Measurements from ENCODE around the gene RASSF4.

RASSF4 gene

GRCh38 chr10:44946205-44946604 lies 13.4 kb upstream of the RASSF4 start:
- TF ChIP-seq, protein P1, sequence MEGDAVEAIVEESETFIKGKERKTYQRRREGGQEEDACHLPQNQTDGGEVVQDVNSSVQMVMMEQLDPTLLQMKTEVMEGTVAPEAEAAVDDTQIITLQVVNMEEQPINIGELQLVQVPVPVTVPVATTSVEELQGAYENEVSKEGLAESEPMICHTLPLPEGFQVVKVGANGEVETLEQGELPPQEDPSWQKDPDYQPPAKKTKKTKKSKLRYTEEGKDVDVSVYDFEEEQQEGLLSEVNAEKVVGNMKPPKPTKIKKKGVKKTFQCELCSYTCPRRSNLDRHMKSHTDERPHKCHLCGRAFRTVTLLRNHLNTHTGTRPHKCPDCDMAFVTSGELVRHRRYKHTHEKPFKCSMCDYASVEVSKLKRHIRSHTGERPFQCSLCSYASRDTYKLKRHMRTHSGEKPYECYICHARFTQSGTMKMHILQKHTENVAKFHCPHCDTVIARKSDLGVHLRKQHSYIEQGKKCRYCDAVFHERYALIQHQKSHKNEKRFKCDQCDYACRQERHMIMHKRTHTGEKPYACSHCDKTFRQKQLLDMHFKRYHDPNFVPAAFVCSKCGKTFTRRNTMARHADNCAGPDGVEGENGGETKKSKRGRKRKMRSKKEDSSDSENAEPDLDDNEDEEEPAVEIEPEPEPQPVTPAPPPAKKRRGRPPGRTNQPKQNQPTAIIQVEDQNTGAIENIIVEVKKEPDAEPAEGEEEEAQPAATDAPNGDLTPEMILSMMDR (IDR thresholded peaks at IDR 0.05), result no peak

GRCh38 chr10:44947371-44948152 lies 12.0 kb upstream of the RASSF4 start:
- TF ChIP-seq, protein P1 (IDR thresholded peaks at IDR 0.05), result no peak

DNA sequence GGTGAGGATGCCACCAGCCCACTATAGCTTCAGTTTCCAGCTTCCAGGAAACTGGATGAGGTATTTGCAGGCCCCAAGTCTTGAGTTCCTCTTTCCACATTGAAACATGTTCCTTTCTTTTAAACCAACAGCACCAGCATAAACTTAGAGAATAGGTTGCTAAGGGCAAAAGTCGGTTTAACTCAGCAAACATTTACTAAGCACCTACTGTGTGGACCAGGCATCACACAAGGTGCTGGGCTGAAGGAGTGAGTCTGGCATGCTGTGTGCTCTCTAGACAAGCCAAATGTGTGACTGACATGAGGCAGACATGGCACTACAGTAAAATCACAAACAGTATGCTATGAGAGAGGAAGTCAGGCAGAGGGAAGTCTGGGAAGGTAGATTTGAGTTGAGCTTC lies 11.0 kb upstream of the RASSF4 start:
- TF ChIP-seq, protein P1 (IDR thresholded peaks at IDR 0.05), result no peak

DNA sequence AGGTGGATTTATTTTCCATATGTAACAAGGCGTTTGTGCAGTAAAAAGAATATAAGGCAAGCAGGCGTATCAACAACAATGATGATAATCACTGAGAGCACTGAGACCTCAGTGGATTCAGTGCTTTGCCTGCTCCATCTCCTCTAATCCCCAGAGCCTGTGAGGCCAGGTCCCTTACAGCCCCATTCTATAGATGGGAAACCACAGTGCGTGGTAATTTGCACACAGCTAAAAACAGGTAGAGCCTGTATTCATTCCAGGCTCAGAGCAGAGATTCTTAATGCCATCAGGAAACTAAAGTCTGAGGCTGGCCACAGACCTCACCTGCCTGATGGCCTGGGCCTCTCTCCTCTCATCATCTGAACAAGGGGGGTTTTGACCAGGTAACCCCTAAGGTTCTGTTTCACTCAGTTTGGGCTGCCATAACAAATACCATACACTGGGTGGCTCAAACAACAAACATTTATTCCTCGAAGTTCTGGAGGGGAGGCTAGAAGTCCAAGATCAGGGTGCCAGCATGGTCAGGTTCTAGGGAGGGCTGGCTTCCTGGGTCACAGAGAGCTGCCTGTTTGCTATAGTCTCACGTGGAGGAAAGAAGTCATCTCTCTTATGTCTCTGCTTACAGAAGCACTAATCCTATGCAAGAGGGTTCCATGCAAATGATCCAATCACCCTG lies 10.3 kb upstream of the RASSF4 start:
- TF ChIP-seq, protein P1 (IDR thresholded peaks at IDR 0.05), result no peak

DNA sequence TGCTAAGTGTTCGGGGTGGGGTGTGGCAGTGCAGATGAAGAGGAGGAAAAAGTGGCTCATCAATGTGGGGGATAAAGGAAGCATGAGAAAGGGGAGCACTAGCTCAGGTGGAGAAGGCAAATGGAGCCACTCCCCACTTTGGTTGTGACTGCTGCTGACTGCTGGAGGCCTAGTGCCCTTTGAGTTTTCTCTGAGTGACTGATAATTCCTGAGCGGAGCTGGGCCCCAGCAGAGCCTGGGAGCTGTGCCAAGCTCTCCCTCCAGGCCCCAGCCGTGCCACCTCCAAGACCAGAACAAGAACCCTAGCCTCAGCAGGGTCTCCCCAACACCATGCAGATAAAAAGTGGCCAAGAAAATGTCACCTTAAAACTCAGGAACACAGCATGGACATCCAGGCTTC lies 9.7 kb upstream of the RASSF4 start:
- TF ChIP-seq, protein P1 (IDR thresholded peaks at IDR 0.05), result no peak

- TF ChIP-seq, protein P1 (IDR thresholded peaks at IDR 0.05), result no peak
Measured at GRCh38 chr10:44950326-44951225, 9.0 kb upstream of the RASSF4 start.

DNA sequence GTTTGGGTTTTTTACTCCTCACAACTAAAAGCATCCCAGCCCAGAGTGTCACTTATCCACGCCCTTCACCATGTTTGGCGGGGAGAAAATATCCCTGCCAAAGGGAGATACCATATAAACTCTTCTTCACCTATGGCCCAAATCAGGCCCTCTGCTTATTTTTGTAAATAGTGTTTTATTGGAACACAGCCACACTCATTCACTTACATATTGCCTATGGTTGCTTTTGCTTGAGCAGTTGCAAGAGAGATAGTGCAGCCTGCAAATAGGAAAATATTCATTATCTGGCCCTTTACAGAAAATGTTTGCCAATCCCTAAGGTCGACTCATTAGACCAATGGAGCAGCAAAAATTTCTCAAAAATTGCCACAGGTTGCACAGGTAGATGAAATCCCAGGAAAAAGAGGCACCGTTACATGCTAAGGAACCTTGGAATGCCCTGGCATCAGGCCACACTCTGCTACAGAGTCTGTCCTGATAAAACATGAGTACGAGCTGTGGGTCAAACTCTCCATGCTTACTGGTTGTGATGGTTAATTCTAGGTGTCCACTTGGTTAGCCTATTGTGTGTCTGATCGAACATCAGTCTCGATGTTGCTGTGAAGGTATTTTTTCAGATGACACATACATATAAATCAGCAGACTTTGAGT lies 7.9 kb upstream of the RASSF4 start:
- TF ChIP-seq, protein P1 (IDR thresholded peaks at IDR 0.05), result no peak
